B cell (primary cell): ENCODE measurements around the gene ALG5.

Experiments
- EZH2 ChIP-seq: IDR thresholded peaks from 2 replicates; pipeline ENCODE4 v1.6.1; 2012; ENCODE audit warnings: borderline replicate concordance, low read depth, mild to moderate bottlenecking, moderate library complexity, low read length; ENCODE audit not compliant: insufficient read depth, poor library complexity, severe bottlenecking
- TF ChIP-seq, protein P1 (sequence below): fragments of 200-600 bp; IDR thresholded peaks from one replicate; pipeline ENCODE4 v1.8.0; 2022; ENCODE audit warnings: antibody characterized with exemption, mild to moderate bottlenecking

DNA sequence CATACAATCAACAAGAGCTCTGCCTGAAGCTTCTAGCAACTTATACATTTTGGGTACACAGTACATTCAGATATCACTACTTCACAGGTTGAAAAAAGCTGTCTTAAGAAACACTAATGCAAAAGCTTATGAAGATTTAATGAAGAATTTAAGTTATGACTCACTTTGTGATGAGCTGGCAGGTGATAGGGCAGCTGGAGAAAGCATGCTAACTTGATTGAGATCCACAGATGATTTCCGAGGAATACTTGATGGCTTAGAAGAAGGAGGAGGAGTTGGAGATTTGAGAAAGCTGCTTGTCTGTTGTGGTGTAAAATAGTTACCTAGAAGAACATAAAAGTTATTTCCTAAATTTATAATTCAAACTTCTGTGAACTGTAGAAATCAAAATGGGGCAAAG lies 24.7 kb upstream of the ALG5 start:
- TF ChIP-seq, protein P1, sequence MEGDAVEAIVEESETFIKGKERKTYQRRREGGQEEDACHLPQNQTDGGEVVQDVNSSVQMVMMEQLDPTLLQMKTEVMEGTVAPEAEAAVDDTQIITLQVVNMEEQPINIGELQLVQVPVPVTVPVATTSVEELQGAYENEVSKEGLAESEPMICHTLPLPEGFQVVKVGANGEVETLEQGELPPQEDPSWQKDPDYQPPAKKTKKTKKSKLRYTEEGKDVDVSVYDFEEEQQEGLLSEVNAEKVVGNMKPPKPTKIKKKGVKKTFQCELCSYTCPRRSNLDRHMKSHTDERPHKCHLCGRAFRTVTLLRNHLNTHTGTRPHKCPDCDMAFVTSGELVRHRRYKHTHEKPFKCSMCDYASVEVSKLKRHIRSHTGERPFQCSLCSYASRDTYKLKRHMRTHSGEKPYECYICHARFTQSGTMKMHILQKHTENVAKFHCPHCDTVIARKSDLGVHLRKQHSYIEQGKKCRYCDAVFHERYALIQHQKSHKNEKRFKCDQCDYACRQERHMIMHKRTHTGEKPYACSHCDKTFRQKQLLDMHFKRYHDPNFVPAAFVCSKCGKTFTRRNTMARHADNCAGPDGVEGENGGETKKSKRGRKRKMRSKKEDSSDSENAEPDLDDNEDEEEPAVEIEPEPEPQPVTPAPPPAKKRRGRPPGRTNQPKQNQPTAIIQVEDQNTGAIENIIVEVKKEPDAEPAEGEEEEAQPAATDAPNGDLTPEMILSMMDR = no peak
- no peak for TF ChIP-seq EZH2
